GM19193 (cell line): ENCODE data around the gene NAP1L1.

ENCODE experiments used
- POLR2A ChIP-seq: IDR thresholded peaks from 4 replicates; pipeline ENCODE4 v1.6.1; 2011; ENCODE audit not compliant: insufficient read depth, insufficient read length; ENCODE audit errors: extremely low read depth

NAP1L1 gene

DNA sequence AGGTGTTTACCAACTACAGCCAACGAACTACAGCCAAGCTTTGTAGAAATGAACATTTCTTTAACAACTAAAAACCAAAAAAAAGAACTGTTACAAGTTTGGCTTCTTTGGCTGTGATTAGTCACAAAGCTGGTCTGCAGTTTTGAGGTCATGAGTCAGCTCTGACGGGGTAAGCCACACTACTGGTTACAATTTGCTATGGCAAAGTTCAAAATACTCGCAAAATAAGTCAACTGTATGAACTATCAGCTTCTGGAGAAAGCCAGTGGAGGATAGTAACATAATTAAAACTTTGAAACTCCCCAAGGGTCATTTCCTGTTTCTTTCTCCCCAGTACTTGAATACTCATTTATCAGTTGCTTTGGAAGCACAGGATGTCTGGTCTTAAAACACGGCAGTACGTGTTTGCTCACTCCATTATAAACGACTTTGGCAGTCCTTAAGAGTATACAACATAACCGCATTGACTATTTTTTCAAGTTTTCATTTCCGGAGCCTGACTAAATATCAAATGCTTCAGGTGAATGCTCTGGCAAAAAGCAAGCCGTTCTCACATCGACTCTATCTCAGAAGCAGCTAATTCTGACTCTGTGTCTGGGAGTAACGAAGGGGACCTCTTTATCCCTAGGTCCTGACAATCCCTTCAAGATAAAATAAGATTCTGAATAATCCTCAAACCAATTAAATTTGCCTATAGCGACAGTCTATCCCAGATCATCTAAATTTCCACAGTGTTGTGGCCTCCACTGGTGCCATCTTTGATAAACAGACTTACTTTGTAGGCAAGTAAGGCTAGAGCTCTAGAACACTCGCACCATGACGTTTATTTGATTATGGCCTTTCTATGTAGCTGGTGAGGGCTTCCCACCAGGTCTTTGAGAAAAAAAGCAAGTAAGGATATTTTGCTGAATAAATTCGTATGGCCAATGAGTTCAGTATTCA is 63.5 kb downstream of the NAP1L1 start:
- no peak for TF ChIP-seq POLR2A

GRCh38 chr12:76020281-76020680 is 64.2 kb downstream of the NAP1L1 start:
- TF ChIP-seq POLR2A, result no peak

DNA sequence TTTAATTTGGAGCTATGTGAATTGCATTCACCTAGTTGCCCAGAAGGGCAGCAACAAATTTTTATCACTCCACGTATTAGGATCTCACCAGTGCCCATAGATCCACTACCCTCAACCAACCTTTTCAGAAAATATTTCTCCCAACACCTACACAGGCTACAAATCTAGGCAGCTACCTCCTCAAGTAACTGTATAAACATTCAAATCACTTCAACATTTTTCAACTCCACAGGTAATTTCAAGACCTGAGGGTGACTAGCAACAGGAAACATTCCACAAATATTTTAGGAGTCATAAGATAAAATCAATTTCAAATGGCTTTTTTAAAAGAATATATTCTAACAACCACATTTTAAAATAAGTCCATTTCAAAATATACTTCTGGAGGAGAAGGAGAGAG is 65.8 kb downstream of the NAP1L1 start:
- TF ChIP-seq POLR2A, result no peak

DNA sequence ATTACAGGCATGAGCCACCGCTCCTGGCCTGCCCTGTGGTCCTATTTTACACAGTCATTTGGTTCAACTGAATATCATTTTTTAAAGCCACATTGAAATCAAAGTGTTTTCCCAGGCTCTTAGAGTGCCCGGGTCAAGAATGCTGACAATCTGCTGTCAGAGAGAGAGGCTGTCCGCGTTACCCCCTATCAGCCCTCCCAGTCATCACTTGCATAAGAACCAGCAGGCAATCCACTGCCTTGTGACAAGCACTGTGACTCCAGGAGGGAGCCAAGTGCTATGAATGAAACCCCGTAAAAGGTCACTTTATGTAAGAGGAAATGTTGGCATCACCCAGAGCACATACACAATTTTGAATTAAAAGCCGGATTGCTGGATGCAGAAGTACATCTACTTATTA is 66.4 kb downstream of the NAP1L1 start:
- TF ChIP-seq POLR2A, result no peak

- TF ChIP-seq POLR2A, result no peak
Observed at GRCh38 chr12:76014007-76014406, 70.5 kb downstream of the NAP1L1 start.

- no peak for TF ChIP-seq POLR2A
Observed at GRCh38 chr12:76013603-76014002, 70.9 kb downstream of the NAP1L1 start.

GRCh38 chr12:76012644-76013043 is 71.8 kb downstream of the NAP1L1 start:
- TF ChIP-seq POLR2A, result no peak

- TF ChIP-seq POLR2A, result no peak
Observed at GRCh38 chr12:76010732-76011458, 73.6 kb downstream of the NAP1L1 start.

DNA sequence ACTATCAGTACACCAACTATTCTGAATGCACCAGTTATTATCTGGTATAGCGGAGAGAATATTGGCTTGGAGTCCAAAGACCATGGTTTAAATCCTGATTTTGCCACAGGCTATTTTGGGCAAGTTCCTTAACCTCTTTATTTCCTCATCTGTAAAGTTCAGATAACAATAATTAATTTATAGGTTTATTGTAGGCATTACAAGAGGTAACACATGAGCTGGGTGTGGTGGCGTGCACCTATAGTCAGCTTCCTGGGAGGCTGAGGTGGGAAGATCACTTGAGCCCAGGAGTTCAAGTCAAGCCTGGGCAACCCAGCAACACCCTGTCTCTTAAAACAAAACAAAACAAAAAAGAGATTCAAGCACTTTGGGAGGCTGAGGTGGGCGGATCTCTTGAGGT is 76.1 kb downstream of the NAP1L1 start:
- no peak for TF ChIP-seq POLR2A

GRCh38 chr12:76007640-76008039 is 76.8 kb downstream of the NAP1L1 start:
- TF ChIP-seq POLR2A, result no peak

GRCh38 chr12:76006028-76006925 is 78.2 kb downstream of the NAP1L1 start:
- TF ChIP-seq POLR2A, result no peak

DNA sequence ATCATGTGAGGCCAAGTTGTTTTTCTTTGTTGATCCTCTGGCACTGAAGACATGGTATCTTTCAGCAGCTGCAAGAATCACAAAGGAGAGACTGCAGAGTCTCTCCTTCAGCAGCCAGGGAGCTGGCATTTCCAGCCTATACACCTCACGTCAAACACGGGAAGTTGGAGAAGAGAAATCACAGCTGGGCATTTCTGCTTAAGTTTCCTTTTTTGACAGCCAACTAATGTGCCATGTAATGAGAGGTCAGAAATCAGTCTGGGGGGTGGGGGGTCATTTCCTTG is 81.2 kb downstream of the NAP1L1 start:
- TF ChIP-seq POLR2A, result no peak

DNA sequence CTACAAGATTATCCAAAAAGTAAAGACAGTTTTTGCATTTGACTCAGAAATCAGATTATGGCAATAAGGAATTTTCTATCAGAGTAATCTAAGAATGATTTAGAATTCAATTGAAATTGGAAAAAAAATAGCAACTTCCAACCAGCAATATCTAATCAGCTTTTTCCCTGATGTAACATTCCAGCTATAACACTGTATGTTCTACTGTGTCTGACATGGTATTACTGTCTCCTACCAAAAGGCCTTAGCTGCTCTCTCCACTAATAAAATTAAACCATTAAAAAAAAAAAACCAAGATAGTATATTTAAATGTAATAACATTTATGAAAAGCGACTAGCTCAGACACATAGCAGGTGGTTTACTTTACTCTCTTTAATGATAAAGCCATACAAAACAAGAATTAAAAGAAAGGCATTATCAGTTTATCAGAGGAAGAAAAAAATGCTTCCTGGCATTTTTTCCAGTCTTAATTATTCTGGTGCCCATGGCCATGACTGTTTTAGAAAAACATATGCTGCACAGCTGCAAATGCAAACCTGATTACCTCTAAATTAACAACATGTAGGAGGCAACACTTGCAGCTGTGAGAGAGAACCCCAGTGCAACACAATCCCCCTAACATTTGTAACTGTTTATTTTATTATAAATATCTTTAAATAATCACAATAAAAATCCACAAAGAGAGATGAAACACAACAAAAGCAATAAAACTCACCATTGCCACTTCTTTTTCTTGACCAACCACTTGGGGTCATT is 81.7 kb downstream of the NAP1L1 start:
- TF ChIP-seq POLR2A, result no peak

- TF ChIP-seq POLR2A, result no peak
Observed at GRCh38 chr12:75998292-75999063, 86.0 kb downstream of the NAP1L1 start.
